Trophoblast cell (in vitro differentiated cells and primary cell): ENCODE results near the gene ACSL4.

Source experiments
- DNase-seq, 2 donors: peaks; one replicate each; pipeline ENCODE4 v3.0.0-alpha.2; 2016
- H2AFZ ChIP-seq: 2 replicates; pipeline ENCODE4 v1.6.1; 2013; ENCODE audit warnings: low read length, moderate library complexity, mild to moderate bottlenecking; ENCODE audit not compliant: insufficient read depth, poor library complexity
- H2AK5ac ChIP-seq: 2 replicates; pipeline ENCODE4 v1.6.1; 2013; ENCODE audit warnings: mild to moderate bottlenecking, low read length
- H2BK120ac ChIP-seq: 2 replicates; pipeline ENCODE4 v1.6.1; 2013; ENCODE audit warnings: low read length, mild to moderate bottlenecking, moderate library complexity; ENCODE audit not compliant: insufficient read depth, poor library complexity
- H2BK12ac ChIP-seq: 2 replicates; pipeline ENCODE4 v1.6.1; 2013; ENCODE audit warnings: mild to moderate bottlenecking, low read length, moderate library complexity
- H2BK5ac ChIP-seq: 2 replicates; pipeline ENCODE4 v1.6.1; 2013; ENCODE audit warnings: low read length, low read depth, moderate library complexity, mild to moderate bottlenecking; ENCODE audit not compliant: poor library complexity
- H3K14ac ChIP-seq: 2 replicates; pipeline ENCODE4 v1.6.1; 2013; ENCODE audit warnings: mild to moderate bottlenecking, low read length
- H3K18ac ChIP-seq: 2 replicates; pipeline ENCODE4 v1.6.1; 2013; ENCODE audit warnings: mild to moderate bottlenecking, low read length
- H3K23ac ChIP-seq: 2 replicates; pipeline ENCODE4 v1.6.1; 2013; ENCODE audit warnings: low read length
- H3K27ac ChIP-seq: 2 replicates; pipeline ENCODE4 v1.5.1; 2013; ENCODE audit warnings: low read depth, mild to moderate bottlenecking, inconsistent platforms, low read length, moderate library complexity
- H3K27me3 ChIP-seq: 2 replicates; pipeline ENCODE4 v1.6.1; 2013; ENCODE audit warnings: inconsistent platforms, mild to moderate bottlenecking, low read length, moderate library complexity; ENCODE audit not compliant: insufficient read depth
- H3K36me3 ChIP-seq, 2 experiments: 1 replicate in 1 of 2; 2 replicates in 1 of 2; pipeline ENCODE4 v1.6.1; 2013; ENCODE audit warnings: low read length in 2 of 2, mild to moderate bottlenecking in 2 of 2, moderate library complexity in 1 of 2; ENCODE audit not compliant: insufficient read depth in 2 of 2, control insufficient read depth in 1 of 2
- H3K4ac ChIP-seq: 2 replicates; pipeline ENCODE4 v1.6.1; 2013; ENCODE audit warnings: low read depth, mild to moderate bottlenecking, low read length, moderate library complexity
- H3K4me1 ChIP-seq, 2 experiments: 1 replicate in 1 of 2; 2 replicates in 1 of 2; pipeline ENCODE4 v1.6.1; 2013; ENCODE audit warnings: low read length in 2 of 2, mild to moderate bottlenecking in 2 of 2, moderate library complexity in 1 of 2; ENCODE audit not compliant: insufficient read depth in 2 of 2, control insufficient read depth in 1 of 2
- H3K4me2 ChIP-seq: 2 replicates; pipeline ENCODE4 v1.6.1; 2013; ENCODE audit warnings: inconsistent platforms, mild to moderate bottlenecking, low read length, moderate library complexity
- H3K4me3 ChIP-seq: 2 replicates; pipeline ENCODE4 v1.5.1; 2013; ENCODE audit warnings: mild to moderate bottlenecking, low read depth, low read length, inconsistent platforms
- H3K79me1 ChIP-seq: one replicate; pipeline ENCODE4 v1.6.1; 2013; ENCODE audit warnings: low read length
- H3K79me2 ChIP-seq: 2 replicates; pipeline ENCODE4 v1.6.1; 2013; ENCODE audit warnings: low read length, mild to moderate bottlenecking; ENCODE audit not compliant: control insufficient read depth, insufficient read depth, poor library complexity
- H3K9ac ChIP-seq: 2 replicates; pipeline ENCODE4 v1.6.1; 2013; ENCODE audit warnings: mild to moderate bottlenecking, low read length
- H3K9me3 ChIP-seq: 2 replicates; pipeline ENCODE4 v1.6.1; 2013; ENCODE audit warnings: low read depth, mild to moderate bottlenecking, control low read depth, inconsistent platforms, low read length; ENCODE audit not compliant: insufficient read depth
- H4K12ac ChIP-seq: 2 replicates; pipeline ENCODE4 v1.6.1; 2013; ENCODE audit warnings: low read depth, mild to moderate bottlenecking, low read length, moderate library complexity
- H4K8ac ChIP-seq: 2 replicates; pipeline ENCODE4 v1.6.1; 2013; ENCODE audit warnings: low read depth, mild to moderate bottlenecking, low read length, moderate library complexity
- H4K91ac ChIP-seq: one replicate; pipeline ENCODE4 v1.6.1; 2013; ENCODE audit warnings: low read depth, mild to moderate bottlenecking, low read length, moderate library complexity
- WGBS: extraction: QIAGEN DNeasy Blood & Tissue Kit; methylation state at CpG from one replicate; pipeline ENCODE4 v1.1.7; 2013; ENCODE audit warnings: missing lambda C conversion rate; ENCODE audit not compliant: insufficient read length, insufficient coverage; ENCODE audit errors: extremely low coverage; 5-methylcytosine and 5-hydroxymethylcytosine counted together

The ACSL4 gene

DNA sequence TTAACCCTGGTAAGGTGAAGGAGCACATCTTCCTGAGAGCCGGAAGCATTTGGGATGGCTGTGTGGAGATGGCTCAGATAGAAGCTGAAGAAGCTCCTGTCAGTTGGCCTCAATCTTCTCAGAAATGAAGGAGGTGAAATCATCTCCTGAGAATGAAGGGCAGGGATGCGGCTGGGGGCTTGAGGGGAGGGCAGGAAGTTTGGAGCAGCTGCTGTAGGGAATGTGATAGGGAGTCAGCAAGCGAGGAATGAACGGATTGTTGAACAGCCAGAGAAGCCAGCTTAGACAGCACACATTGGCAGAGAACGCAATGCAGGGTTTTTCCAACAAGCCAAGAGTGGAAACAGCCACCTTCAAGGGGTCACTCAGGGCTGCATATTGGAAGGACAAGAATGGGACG lies 118.1 kb downstream of the ACSL4 start:
- no peak overlapping the region for H2BK12ac ChIP-seq
- no CpG with 5 or more reads among the region's 6 CpGs for WGBS
- no peaks in the 10 kb centered on the region for H3K79me1 ChIP-seq
- H2AFZ ChIP-seq, result no peak overlapping the region
- no peaks in the 10 kb centered on the region for H3K9me3 ChIP-seq
- H3K14ac ChIP-seq, result no peak overlapping the region
- H2BK120ac ChIP-seq, result no peak overlapping the region
- H3K36me3 ChIP-seq, result no peaks in the 10 kb centered on the region
- H4K91ac ChIP-seq, result no peak overlapping the region
- H4K8ac ChIP-seq, result no peak overlapping the region
- no peak overlapping the region for H3K4ac ChIP-seq
- no peaks in the 10 kb centered on the region for H3K27me3 ChIP-seq
- H3K79me2 ChIP-seq, result no peaks in the 10 kb centered on the region
- no peak overlapping the region for H3K9ac ChIP-seq
- H2BK5ac ChIP-seq, result no peak overlapping the region
- H3K4me2 ChIP-seq, result no peak overlapping the region
- H3K4me1 ChIP-seq, result peaks cover 5% of the 10 kb centered on the region in 2 experiments
- H3K27ac ChIP-seq, result no peak overlapping the region
- H3K18ac ChIP-seq, result no peak overlapping the region
- H3K4me3 ChIP-seq, result no peak overlapping the region
- DNase-seq, result peak; percentile 70 to 74
- no peak overlapping the region for H4K12ac ChIP-seq
- H2AK5ac ChIP-seq, result no peak overlapping the region
- H3K23ac ChIP-seq, result no peak overlapping the region

DNA sequence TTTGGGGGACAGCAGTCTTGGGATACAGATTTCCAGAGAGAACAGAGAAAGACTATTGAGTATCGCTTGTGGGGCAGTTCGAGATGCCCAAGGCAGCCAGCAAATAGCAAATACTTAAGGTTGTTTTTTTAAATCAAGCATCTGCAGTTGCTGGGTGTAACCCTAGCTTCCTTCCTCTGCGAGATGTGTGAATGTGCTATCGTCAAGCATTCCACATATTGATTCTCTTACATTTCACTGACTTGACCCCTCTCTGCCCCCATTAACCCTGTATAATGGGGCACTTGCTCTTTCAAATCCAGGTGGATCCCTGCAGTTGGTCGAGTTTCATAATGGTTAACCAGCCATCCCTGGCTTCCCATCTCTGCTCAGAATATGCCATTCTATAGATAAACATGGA lies 131.6 kb downstream of the ACSL4 start:
- Histone ChIP-seq H3K23ac (no peak overlapping the region), H2BK5ac (no peak overlapping the region), H3K79me1 (no peaks in the 10 kb centered on the region), H3K4me2 (no peak overlapping the region), H2AK5ac (no peak overlapping the region), H3K4me3 (no peak overlapping the region), H3K4ac (no peak overlapping the region), H2BK12ac (no peak overlapping the region), H3K9me3 (no peaks in the 10 kb centered on the region), H2AFZ (no peak overlapping the region), H3K79me2 (no peaks in the 10 kb centered on the region), H3K36me3 (no peaks in the 10 kb centered on the region), H3K14ac (no peak overlapping the region), H3K18ac (no peak overlapping the region), H2BK120ac (no peak overlapping the region), H3K9ac (no peak overlapping the region), H3K27ac (no peak overlapping the region), H3K4me1 (peaks cover 3 to 4% of the 10 kb centered on the region in 2 experiments), H4K12ac (no peak overlapping the region), H4K91ac (no peak overlapping the region), H3K27me3 (no peaks in the 10 kb centered on the region), H4K8ac (no peak overlapping the region)
- no CpG with 5 or more reads among the region's 5 CpGs for WGBS
- DNase-seq, result no peak

DNA sequence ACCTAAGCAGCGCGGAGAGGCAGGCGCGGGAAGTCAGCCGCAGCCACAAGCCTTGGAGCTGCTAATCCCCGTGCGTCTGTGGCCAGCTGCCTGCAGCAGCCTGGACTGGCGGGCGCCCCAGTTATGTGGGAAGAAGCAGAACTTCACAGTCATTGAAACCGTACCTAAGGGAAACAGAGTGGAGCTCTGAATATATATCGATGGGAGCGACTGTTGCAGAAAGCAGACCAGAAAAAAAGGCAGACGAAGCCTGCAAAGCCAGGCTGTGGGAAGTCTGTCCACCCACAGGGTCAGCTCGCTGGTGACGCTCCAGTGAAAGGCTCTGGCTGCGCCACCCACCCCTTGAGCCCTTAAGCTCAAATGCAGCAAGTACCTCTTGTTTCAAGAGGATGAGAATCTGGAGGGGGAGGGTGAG lies 132.8 kb downstream of the ACSL4 start:
- H3K4me2 ChIP-seq, result peak overlapping the region; percentile 45
- peaks cover 3 to 4% of the 10 kb centered on the region in 2 experiments for H3K4me1 ChIP-seq
- no peak overlapping the region for H4K12ac ChIP-seq
- no peak overlapping the region for H2AFZ ChIP-seq
- no peaks in the 10 kb centered on the region for H3K79me1 ChIP-seq
- no CpG with 5 or more reads among the region's 16 CpGs for WGBS
- H3K9ac ChIP-seq, result no peak overlapping the region
- no peak overlapping the region for H3K4me3 ChIP-seq
- H3K4ac ChIP-seq, result no peak overlapping the region
- no peak overlapping the region for H3K14ac ChIP-seq
- no peak overlapping the region for H4K91ac ChIP-seq
- H3K27me3 ChIP-seq, result no peaks in the 10 kb centered on the region
- no peak overlapping the region for H4K8ac ChIP-seq
- H3K79me2 ChIP-seq, result no peaks in the 10 kb centered on the region
- H3K27ac ChIP-seq, result no peak overlapping the region
- H3K23ac ChIP-seq, result no peak overlapping the region
- no peak overlapping the region for H2BK120ac ChIP-seq
- H2BK5ac ChIP-seq, result no peak overlapping the region
- H3K9me3 ChIP-seq, result no peaks in the 10 kb centered on the region
- no peaks in the 10 kb centered on the region for H3K36me3 ChIP-seq
- H2BK12ac ChIP-seq, result no peak overlapping the region
- H2AK5ac ChIP-seq, result no peak overlapping the region
- no peak for DNase-seq
- H3K18ac ChIP-seq, result no peak overlapping the region

DNA sequence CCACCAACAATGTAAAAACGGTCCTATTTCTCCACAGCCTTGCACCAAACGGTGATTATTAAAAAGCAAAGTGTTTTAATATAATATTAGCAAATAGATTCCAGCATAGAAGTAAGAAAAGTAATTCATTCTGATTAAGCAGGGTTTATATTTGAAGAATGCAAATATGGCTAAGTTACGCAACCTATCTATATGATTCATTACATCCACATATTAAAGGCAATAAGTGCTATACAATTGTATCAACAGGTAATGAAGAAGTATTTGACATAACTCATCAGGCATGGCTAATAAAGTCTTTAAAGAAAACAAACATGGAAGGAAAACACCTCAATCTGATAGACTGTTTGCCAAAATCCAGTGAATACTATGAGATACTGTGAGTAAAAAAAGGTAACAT lies 137.0 kb downstream of the ACSL4 start:
- no peak overlapping the region for H4K12ac ChIP-seq
- H3K14ac ChIP-seq, result no peak overlapping the region
- no peak overlapping the region for H3K23ac ChIP-seq
- H2BK5ac ChIP-seq, result no peak overlapping the region
- no peak overlapping the region for H2BK12ac ChIP-seq
- no peak for DNase-seq
- no peak overlapping the region for H4K8ac ChIP-seq
- no peak overlapping the region for H3K4me3 ChIP-seq
- no peak overlapping the region for H3K18ac ChIP-seq
- no peaks in the 10 kb centered on the region for H3K27me3 ChIP-seq
- no CpG with 5 or more reads among the region's 3 CpGs for WGBS
- no peak overlapping the region for H3K4me2 ChIP-seq
- no peaks in the 10 kb centered on the region for H3K36me3 ChIP-seq
- no peak overlapping the region for H3K27ac ChIP-seq
- H3K4me1 ChIP-seq, result peaks cover 0 to 5% of the 10 kb centered on the region in 2 experiments
- H4K91ac ChIP-seq, result no peak overlapping the region
- no peaks in the 10 kb centered on the region for H3K9me3 ChIP-seq
- H3K9ac ChIP-seq, result no peak overlapping the region
- no peaks in the 10 kb centered on the region for H3K79me2 ChIP-seq
- no peak overlapping the region for H2BK120ac ChIP-seq
- no peak overlapping the region for H3K4ac ChIP-seq
- no peak overlapping the region for H2AK5ac ChIP-seq
- no peak overlapping the region for H2AFZ ChIP-seq
- peaks cover 2% of the 10 kb centered on the region for H3K79me1 ChIP-seq
